GM10266 (cell line): Measurements from ENCODE around the gene TRMT2A.

Source experiments
- DNase-seq: peaks from one replicate; pipeline ENCODE4 v3.0.0; 2012; ENCODE audit errors: extremely low spot score
- CTCF ChIP-seq: IDR thresholded peaks from 2 replicates; pipeline ENCODE4 v1.5.1; 2012; ENCODE audit warnings: mild to moderate bottlenecking, low read depth; ENCODE audit not compliant: control insufficient read depth, insufficient read depth; ENCODE audit errors: missing control alignments

The TRMT2A gene

GRCh38 chr22:20137671-20138416, 20.8 kb upstream of the TRMT2A start:
- DNase-seq, result no peak
- no peak for TF ChIP-seq CTCF

- TF ChIP-seq CTCF, result no peak
- no peak for DNase-seq
Observed at GRCh38 chr22:20137113-20137512, 20.1 kb upstream of the TRMT2A start.

GRCh38 chr22:20136603-20136873, 19.5 kb upstream of the TRMT2A start:
- DNase-seq, result no peak
- no peak for TF ChIP-seq CTCF

GRCh38 chr22:20135806-20136602, 19.0 kb upstream of the TRMT2A start:
- no peak for TF ChIP-seq CTCF
- no peak for DNase-seq

GRCh38 chr22:20135265-20135664, 18.2 kb upstream of the TRMT2A start:
- no peak for TF ChIP-seq CTCF
- no peak for DNase-seq

- no peak for TF ChIP-seq CTCF
- no peak for DNase-seq
Observed at GRCh38 chr22:20133930-20134549, 17.0 kb upstream of the TRMT2A start.
